A673 (cell line): ENCODE data around the gene SMC6.

Source experiments
- CTCF ChIP-seq: fragments of 300-800, 200-600 bp; sonication (generic); conservative IDR thresholded peaks from 2 replicates; pipeline ENCODE4 v1.5.1; 2017; ENCODE audit warnings: low read depth, mild to moderate bottlenecking, antibody characterized with exemption, low read length, moderate library complexity, mixed read lengths
- EZH2 ChIP-seq: fragments of 200-600 bp; sonication (generic); IDR thresholded peaks from 2 replicates; pipeline ENCODE4 v1.6.1; 2017; ENCODE audit warnings: borderline replicate concordance, low read depth, mild to moderate bottlenecking, mixed read lengths, antibody characterized with exemption, low read length; ENCODE audit not compliant: poor library complexity, severe bottlenecking

- TF ChIP-seq CTCF (no peak), EZH2 (no peak)
These were observed 45.1 kb downstream of the SMC6 start for GRCh38 chr2:17708501-17708900.
